ENCODE measurements around the gene RASSF3. TPM values are rescaled to one million over a fixed set of nuclear protein-coding genes. Genes with fewer than 3 reads are reported as not detected.

The RASSF3 gene
- total and polyA plus RNA-seq, 10 of the 15 experiments (the other 5 are each of a cell fraction or from before 2014, with no cell fraction given): 6.9 to 62.4 (median 30.3) TPM

- ATAC-seq: no peak
- H3K27ac ChIP-seq (ENCODE audit: control insufficient read depth, insufficient read depth): no peak overlapping the region
- H4K20me1 ChIP-seq (ENCODE audit: control insufficient read depth, insufficient read depth): no peaks in the 10 kb centered on the region
- ChIA-PET POLR2A (interaction anchor here (0.6 to 0.7 kb wide), 2 partner anchors 8 to 94 kb away, joined by 3 read pairs; no protein-coding TSS in a partner anchor), RAD21 (ENCODE audit: unreplicated experiment) (interaction anchor here (1.6 kb wide), 1 partner anchor 157 kb away, joined by 4 read pairs; no protein-coding TSS in a partner anchor), CTCF (interaction anchor here (0.6 to 3.7 kb wide), 7 partner anchors 9 to 165 kb away, joined by 3 to 19 read pairs (median 4); no protein-coding TSS in a partner anchor), SMC1A (ENCODE audit: uncharacterized antibody, unreplicated experiment) (interaction anchor here (0.9 to 1.7 kb wide), 5 partner anchors 8 to 233 kb away, joined by 3 to 5 read pairs (median 3); no protein-coding TSS in a partner anchor)
- H2AFZ ChIP-seq (ENCODE audit: control insufficient read depth, low read depth, low read length): no peak overlapping the region
- no peak overlapping the region for H3K4me2 ChIP-seq (ENCODE audit: control insufficient read depth, insufficient read depth)
- no peaks in the 10 kb centered on the region for H3K27me3 ChIP-seq (replicated peaks in 1 of 2; ENCODE audit: control insufficient read depth in 2 of 2, insufficient read depth in 2 of 2, low read length in 1 of 2)
- no peaks in the 10 kb centered on the region for H3K4me1 ChIP-seq (ENCODE audit: control insufficient read depth, insufficient read depth, low read length)
- intact Hi-C loops (cut with micrococcal nuclease; ENCODE audit: unreplicated experiment) (no loop called here), in situ Hi-C loops (cut with MboI) (no loop called here)
- no peak for FAIRE-seq
- no peaks in the 10 kb centered on the region for H3K79me2 ChIP-seq (ENCODE audit: control insufficient read depth, insufficient read depth, low read length)
- no peaks in the 10 kb centered on the region; a peak in 1 of 4 replicates for H3K36me3 ChIP-seq (ENCODE audit: control insufficient read depth in 2 of 2, insufficient read depth in 2 of 2, low read length in 1 of 2)
- no peak overlapping the region for H3K9ac ChIP-seq (ENCODE audit: control insufficient read depth, insufficient read depth, low read length)
- H3K9me3 ChIP-seq (replicated peaks; ENCODE audit: control insufficient read depth, insufficient read depth, low read length): no peaks in the 10 kb centered on the region
- no peak overlapping the region for H3K4me3 ChIP-seq
- no peak for TF ChIP-seq ZNF274 (IDR thresholded peaks at IDR 0.05; ENCODE audit: insufficient read depth, insufficient read length)
- no peak for TF ChIP-seq HDAC2 (IDR thresholded peaks at IDR 0.05)
- no peak for TF ChIP-seq BHLHE40 (IDR thresholded peaks at IDR 0.05; ENCODE audit: borderline replicate concordance in 1 of 2, low read depth in 2 of 2, low read length in 1 of 2)
- no peak for TF ChIP-seq MYB (IDR thresholded peaks at IDR 0.05; ENCODE audit: borderline replicate concordance, low read depth, low read length)
- TF ChIP-seq, protein P1, sequence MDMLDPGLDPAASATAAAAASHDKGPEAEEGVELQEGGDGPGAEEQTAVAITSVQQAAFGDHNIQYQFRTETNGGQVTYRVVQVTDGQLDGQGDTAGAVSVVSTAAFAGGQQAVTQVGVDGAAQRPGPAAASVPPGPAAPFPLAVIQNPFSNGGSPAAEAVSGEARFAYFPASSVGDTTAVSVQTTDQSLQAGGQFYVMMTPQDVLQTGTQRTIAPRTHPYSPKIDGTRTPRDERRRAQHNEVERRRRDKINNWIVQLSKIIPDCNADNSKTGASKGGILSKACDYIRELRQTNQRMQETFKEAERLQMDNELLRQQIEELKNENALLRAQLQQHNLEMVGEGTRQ (IDR thresholded peaks at IDR 0.05; ENCODE audit: borderline replicate concordance, low read depth, low read length): no peak
- TF ChIP-seq TCF12 (IDR thresholded peaks at IDR 0.05; ENCODE audit: low read depth, low read length): no peak
- TF ChIP-seq, protein P2, sequence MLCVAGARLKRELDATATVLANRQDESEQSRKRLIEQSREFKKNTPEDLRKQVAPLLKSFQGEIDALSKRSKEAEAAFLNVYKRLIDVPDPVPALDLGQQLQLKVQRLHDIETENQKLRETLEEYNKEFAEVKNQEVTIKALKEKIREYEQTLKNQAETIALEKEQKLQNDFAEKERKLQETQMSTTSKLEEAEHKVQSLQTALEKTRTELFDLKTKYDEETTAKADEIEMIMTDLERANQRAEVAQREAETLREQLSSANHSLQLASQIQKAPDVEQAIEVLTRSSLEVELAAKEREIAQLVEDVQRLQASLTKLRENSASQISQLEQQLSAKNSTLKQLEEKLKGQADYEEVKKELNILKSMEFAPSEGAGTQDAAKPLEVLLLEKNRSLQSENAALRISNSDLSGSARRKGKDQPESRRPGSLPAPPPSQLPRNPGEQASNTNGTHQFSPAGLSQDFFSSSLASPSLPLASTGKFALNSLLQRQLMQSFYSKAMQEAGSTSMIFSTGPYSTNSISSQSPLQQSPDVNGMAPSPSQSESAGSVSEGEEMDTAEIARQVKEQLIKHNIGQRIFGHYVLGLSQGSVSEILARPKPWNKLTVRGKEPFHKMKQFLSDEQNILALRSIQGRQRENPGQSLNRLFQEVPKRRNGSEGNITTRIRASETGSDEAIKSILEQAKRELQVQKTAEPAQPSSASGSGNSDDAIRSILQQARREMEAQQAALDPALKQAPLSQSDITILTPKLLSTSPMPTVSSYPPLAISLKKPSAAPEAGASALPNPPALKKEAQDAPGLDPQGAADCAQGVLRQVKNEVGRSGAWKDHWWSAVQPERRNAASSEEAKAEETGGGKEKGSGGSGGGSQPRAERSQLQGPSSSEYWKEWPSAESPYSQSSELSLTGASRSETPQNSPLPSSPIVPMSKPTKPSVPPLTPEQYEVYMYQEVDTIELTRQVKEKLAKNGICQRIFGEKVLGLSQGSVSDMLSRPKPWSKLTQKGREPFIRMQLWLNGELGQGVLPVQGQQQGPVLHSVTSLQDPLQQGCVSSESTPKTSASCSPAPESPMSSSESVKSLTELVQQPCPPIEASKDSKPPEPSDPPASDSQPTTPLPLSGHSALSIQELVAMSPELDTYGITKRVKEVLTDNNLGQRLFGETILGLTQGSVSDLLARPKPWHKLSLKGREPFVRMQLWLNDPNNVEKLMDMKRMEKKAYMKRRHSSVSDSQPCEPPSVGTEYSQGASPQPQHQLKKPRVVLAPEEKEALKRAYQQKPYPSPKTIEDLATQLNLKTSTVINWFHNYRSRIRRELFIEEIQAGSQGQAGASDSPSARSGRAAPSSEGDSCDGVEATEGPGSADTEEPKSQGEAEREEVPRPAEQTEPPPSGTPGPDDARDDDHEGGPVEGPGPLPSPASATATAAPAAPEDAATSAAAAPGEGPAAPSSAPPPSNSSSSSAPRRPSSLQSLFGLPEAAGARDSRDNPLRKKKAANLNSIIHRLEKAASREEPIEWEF (IDR thresholded peaks at IDR 0.05; ENCODE audit: insufficient replicate concordance, low read depth, low read length): no peak
- no peak for TF ChIP-seq EGR1 (IDR thresholded peaks at IDR 0.05; ENCODE audit: borderline replicate concordance in 1 of 2, low read depth in 2 of 2, low read length in 2 of 2)
- TF ChIP-seq BRCA1 (IDR thresholded peaks at IDR 0.05; ENCODE audit: low read depth, low read length): no peak
- TF ChIP-seq STAT1 (conservative IDR thresholded peaks at IDR 0.05): no peak
- TF ChIP-seq E2F4 (IDR thresholded peaks at IDR 0.05; ENCODE audit: low read depth, low read length): no peak
- no peak for DNase-seq (ENCODE audit: low read depth, low spot score)
- 54% methylated on average over 3 of the region's 3 CpGs for WGBS (ENCODE audit: insufficient coverage, insufficient replicate concordance, low lambda C conversion rate, missing lambda C conversion rate)
- BruUV-seq (replicated peaks): no TSS peak
Measured at GRCh38 chr12:64706306-64706705, 96.0 kb downstream of the RASSF3 start.
